Measurements from ENCODE around the gene BCAR3.
"Not testable (repeated sequence)": the region's sequence is repeated elsewhere in the genome, so short reads cannot be mapped to it uniquely, and the experiment has no call there.

BCAR3 gene

GRCh38 chr1:93651695-93652094 lies 29.9 kb downstream of the BCAR3 start:
- Mint-ChIP-seq H3K9me3 (no peaks in the 10 kb centered on the region), H3K27me3 (peaks cover 9% of the 10 kb centered on the region), H3K4me3 (no peak overlapping the region), H3K4me1 (no peaks in the 10 kb centered on the region), H3K27ac (no peak overlapping the region)
- ATAC-seq = no peak
- no peak for DNase-seq

GRCh38 chr1:93650159-93650558 lies 31.5 kb downstream of the BCAR3 start:
- not testable (repeated sequence) for H3K4me3 Mint-ChIP-seq, DNase-seq, H3K27ac Mint-ChIP-seq, H3K27me3 Mint-ChIP-seq, H3K4me1 Mint-ChIP-seq, ATAC-seq, H3K9me3 Mint-ChIP-seq

- ATAC-seq = no peak
- peaks cover 1% of the 10 kb centered on the region for H3K4me1 Mint-ChIP-seq
- H3K4me3 Mint-ChIP-seq = no peak overlapping the region
- DNase-seq = no peak
- H3K9me3 Mint-ChIP-seq = no peaks in the 10 kb centered on the region
- H3K27me3 Mint-ChIP-seq = peaks cover 9% of the 10 kb centered on the region
- no peak overlapping the region for H3K27ac Mint-ChIP-seq
Observed at GRCh38 chr1:93649231-93649630, 32.4 kb downstream of the BCAR3 start.

- Mint-ChIP-seq H3K27ac (no peak overlapping the region), H3K27me3 (peaks cover 9% of the 10 kb centered on the region), H3K4me1 (peaks cover 7% of the 10 kb centered on the region), H3K4me3 (no peak overlapping the region), H3K9me3 (no peaks in the 10 kb centered on the region)
- DNase-seq (no peak), ATAC-seq (no peak)
Observed at GRCh38 chr1:93648656-93649055, 33.0 kb downstream of the BCAR3 start.

GRCh38 chr1:93641527-93641926 lies 40.1 kb downstream of the BCAR3 start:
- H3K4me3 Mint-ChIP-seq = no peak overlapping the region
- ATAC-seq (no peak), DNase-seq (no peak)
- H3K4me1 Mint-ChIP-seq = peaks cover 26% of the 10 kb centered on the region
- H3K9me3 Mint-ChIP-seq = no peaks in the 10 kb centered on the region
- H3K27ac Mint-ChIP-seq = no peak overlapping the region
- no peaks in the 10 kb centered on the region for H3K27me3 Mint-ChIP-seq

- Mint-ChIP-seq H3K27ac (no peak overlapping the region), H3K27me3 (no peaks in the 10 kb centered on the region), H3K4me1 (peaks cover 26% of the 10 kb centered on the region), H3K9me3 (no peaks in the 10 kb centered on the region), H3K4me3 (no peak overlapping the region)
- ATAC-seq = no peak
- DNase-seq = no peak
Observed at GRCh38 chr1:93640656-93641440, 40.8 kb downstream of the BCAR3 start.

GRCh38 chr1:93638981-93639380 lies 42.7 kb downstream of the BCAR3 start:
- ATAC-seq (no peak), DNase-seq (no peak)
- no peaks in the 10 kb centered on the region for H3K9me3 Mint-ChIP-seq
- no peak overlapping the region for H3K27ac Mint-ChIP-seq
- no peaks in the 10 kb centered on the region for H3K27me3 Mint-ChIP-seq
- H3K4me3 Mint-ChIP-seq = no peak overlapping the region
- H3K4me1 Mint-ChIP-seq = peaks cover 22% of the 10 kb centered on the region

- Mint-ChIP-seq H3K27ac (no peak overlapping the region), H3K9me3 (no peaks in the 10 kb centered on the region), H3K4me3 (no peak overlapping the region), H3K27me3 (no peaks in the 10 kb centered on the region), H3K4me1 (peaks cover 16% of the 10 kb centered on the region)
- DNase-seq = no peak
- ATAC-seq = no peak
Observed at GRCh38 chr1:93638307-93638847, 43.3 kb downstream of the BCAR3 start.

GRCh38 chr1:93636712-93637111 lies 44.9 kb downstream of the BCAR3 start:
- H3K4me1 Mint-ChIP-seq = peaks cover 2% of the 10 kb centered on the region
- H3K27ac Mint-ChIP-seq = no peak overlapping the region
- ATAC-seq = no peak
- no peak for DNase-seq
- no peaks in the 10 kb centered on the region for H3K27me3 Mint-ChIP-seq
- no peak overlapping the region for H3K4me3 Mint-ChIP-seq
- H3K9me3 Mint-ChIP-seq = no peaks in the 10 kb centered on the region

GRCh38 chr1:93635614-93636543 lies 45.8 kb downstream of the BCAR3 start:
- H3K4me3 Mint-ChIP-seq = no peak overlapping the region
- DNase-seq = no peak
- H3K27ac Mint-ChIP-seq = no peak overlapping the region
- ATAC-seq = no peak
- no peaks in the 10 kb centered on the region for H3K4me1 Mint-ChIP-seq
- H3K9me3 Mint-ChIP-seq = no peaks in the 10 kb centered on the region
- no peaks in the 10 kb centered on the region for H3K27me3 Mint-ChIP-seq

GRCh38 chr1:93633313-93633712 lies 48.3 kb downstream of the BCAR3 start:
- no peak for ATAC-seq
- no peak overlapping the region for H3K27ac Mint-ChIP-seq
- no peaks in the 10 kb centered on the region for H3K9me3 Mint-ChIP-seq
- no peaks in the 10 kb centered on the region for H3K4me1 Mint-ChIP-seq
- H3K27me3 Mint-ChIP-seq = no peaks in the 10 kb centered on the region
- no peak overlapping the region for H3K4me3 Mint-ChIP-seq
- DNase-seq = no peak

- Mint-ChIP-seq H3K9me3 (no peaks in the 10 kb centered on the region), H3K4me3 (no peak overlapping the region), H3K4me1 (no peaks in the 10 kb centered on the region), H3K27me3 (no peaks in the 10 kb centered on the region), H3K27ac (no peak overlapping the region)
- no peak for DNase-seq
- peak; percentile 59 for ATAC-seq
Observed at GRCh38 chr1:93631626-93632365, 49.8 kb downstream of the BCAR3 start.

- no peak for ATAC-seq
Observed at GRCh38 chr1:93630168-93630567, 51.5 kb downstream of the BCAR3 start.

GRCh38 chr1:93629101-93630059 lies 52.3 kb downstream of the BCAR3 start:
- Mint-ChIP-seq H3K27me3 (no peaks in the 10 kb centered on the region), H3K4me1 (no peaks in the 10 kb centered on the region), H3K27ac (peak overlapping the region in 1 of 2 donors; percentile 9), H3K9me3 (no peaks in the 10 kb centered on the region), H3K4me3 (no peak overlapping the region)
- ATAC-seq (peak; percentile 73), DNase-seq (peak; percentile 25 to 45)

More at GRCh38 chr1:93630168-93630567, 51.5 kb downstream of the BCAR3 start:
- Mint-ChIP-seq H3K27ac (no peak overlapping the region), H3K4me3 (no peak overlapping the region), H3K9me3 (no peaks in the 10 kb centered on the region), H3K4me1 (no peaks in the 10 kb centered on the region), H3K27me3 (no peaks in the 10 kb centered on the region)
- DNase-seq = no peak
